Kidney (tissue), 14 donors: Measurements from ENCODE around the gene FAM151A. TPM values are rescaled to one million over a fixed set of nuclear protein-coding genes. Genes with fewer than 3 reads are reported as not detected.

Source experiments
- DNase-seq, 5 donors: peaks; one replicate each; pipeline ENCODE4 v3.0.0-alpha.2; 2013 to 2020
- FAIRE-seq: peaks from 2 replicates; lab custom pipeline; 2012; peaks lifted over from hg19 to GRCh38; lab: Jason Lieb, UNC
- H3K27ac ChIP-seq, 2 donors: one replicate each; pipeline ENCODE4 v1.7.0; 2013; ENCODE audit warnings: low read depth in 2 of 2, low read length in 2 of 2, inconsistent platforms in 1 of 2
- H3K27me3 ChIP-seq: one replicate; pipeline ENCODE4 v1.7.1; 2013; ENCODE audit warnings: low read length, inconsistent platforms; ENCODE audit not compliant: control insufficient read depth, insufficient read depth
- H3K36me3 ChIP-seq, 3 donors: one replicate each; pipeline versions ENCODE4 v1.7.0 to v1.7.1; 2013; ENCODE audit warnings: low read length in 3 of 3, control low read depth in 1 of 3, inconsistent platforms in 1 of 3; ENCODE audit not compliant: insufficient read depth in 3 of 3, control insufficient read depth in 2 of 3
- H3K4me1 ChIP-seq, 3 donors: one replicate each; pipeline versions ENCODE4 v1.7.0 to v1.7.1; 2013; ENCODE audit warnings: low read length in 3 of 3, inconsistent platforms in 1 of 3, low read depth in 1 of 3; ENCODE audit not compliant: control insufficient read depth in 2 of 3, insufficient read depth in 2 of 3
- H3K4me3 ChIP-seq, 3 donors: one replicate each; pipeline versions ENCODE4 v1.7.0 to v1.8.1; 2013; ENCODE audit warnings: low read length in 3 of 3, control low read depth in 1 of 3, inconsistent platforms in 1 of 3
- H3K9ac ChIP-seq, 3 donors: one replicate each; pipeline versions ENCODE4 v1.7.0 to v1.7.1; 2013; ENCODE audit warnings: low read length in 3 of 3, control low read depth in 1 of 3, inconsistent platforms in 1 of 3
- H3K9me3 ChIP-seq, 3 donors: one replicate each; pipeline versions ENCODE4 v1.7.0 to v1.7.1; 2013; ENCODE audit warnings: low read length in 3 of 3, control low read depth in 1 of 3, inconsistent platforms in 1 of 3; ENCODE audit not compliant: control insufficient read depth in 2 of 3, insufficient read depth in 1 of 3
- intact Hi-C: fragments of 100-400 bp; cut with DNase I; formaldehyde crosslinking; loops from one replicate; pipeline ENCODE4 v1.11.1; 2022
- polyA plus RNA-seq: library from polyadenylated mRNA; stranded (reverse); fragments of 350-450 nt; fragmentation: Illumina TruSeq; extraction: RNeasy Lipid Tissue Mini Kit (QIAGEN cat#74804); gene quantifications from one replicate; pipeline ENCODE4 v1.2.3, GENCODE V29; 2014; ENCODE audit warnings: low read depth, low replicate concordance; ENCODE audit not compliant: insufficient read depth
- total RNA-seq: library from RNA; stranded (reverse); fragmentation: NEBNext Ultra II Directional; extraction: Animal tissue kit (Norgen Biotek cat#: 25700); gene quantifications from one replicate; pipeline ENCODE4 v1.2.1, GENCODE V29; 2021
- TF ChIP-seq, protein P1 (sequence below): IDR thresholded peaks from 3 replicates; pipeline ENCODE4 v1.5.1; 2012; ENCODE audit warnings: mild to moderate bottlenecking, moderate library complexity, borderline replicate concordance; ENCODE audit not compliant: insufficient read depth; ENCODE audit errors: extremely low read depth
- donor health status: control.
- donor health status: control.
- donor health status: control.
- donor health status: control.
- donor health status: control.
- donor health status: DM: yes; HTN: yes; CAD: no.
- donor health status: Normal renal cell carcinoma (clear cell type).

FAM151A gene
- total and polyA plus RNA-seq, 2 donors from 2014 or later, result 237 TPM; not detected in 1

DNA sequence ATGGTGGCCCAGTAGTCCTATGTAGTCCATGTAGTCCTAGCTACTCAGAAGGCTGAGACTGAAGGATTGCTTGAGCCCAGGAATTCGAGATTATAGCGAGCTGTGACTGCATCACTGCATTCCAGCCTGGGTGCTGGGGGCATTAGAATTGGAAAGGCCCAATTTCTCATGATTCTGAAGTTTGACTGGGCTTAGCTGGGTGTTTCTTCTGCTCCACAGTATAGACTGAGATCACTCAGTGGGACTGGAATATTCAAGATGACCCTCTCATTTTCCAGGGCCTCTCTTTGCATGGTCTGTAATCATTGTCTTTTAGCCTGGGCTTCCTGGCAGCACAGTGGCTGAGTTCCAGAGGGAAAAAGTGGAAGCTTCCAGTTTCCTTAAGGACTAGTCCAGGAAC lies 44.5 kb upstream of the FAM151A start:
- no peaks in the 10 kb centered on the region for H3K27me3 ChIP-seq
- H3K9ac ChIP-seq, result no peak overlapping the region
- intact Hi-C loops, result no loop called here
- TF ChIP-seq, protein P1, sequence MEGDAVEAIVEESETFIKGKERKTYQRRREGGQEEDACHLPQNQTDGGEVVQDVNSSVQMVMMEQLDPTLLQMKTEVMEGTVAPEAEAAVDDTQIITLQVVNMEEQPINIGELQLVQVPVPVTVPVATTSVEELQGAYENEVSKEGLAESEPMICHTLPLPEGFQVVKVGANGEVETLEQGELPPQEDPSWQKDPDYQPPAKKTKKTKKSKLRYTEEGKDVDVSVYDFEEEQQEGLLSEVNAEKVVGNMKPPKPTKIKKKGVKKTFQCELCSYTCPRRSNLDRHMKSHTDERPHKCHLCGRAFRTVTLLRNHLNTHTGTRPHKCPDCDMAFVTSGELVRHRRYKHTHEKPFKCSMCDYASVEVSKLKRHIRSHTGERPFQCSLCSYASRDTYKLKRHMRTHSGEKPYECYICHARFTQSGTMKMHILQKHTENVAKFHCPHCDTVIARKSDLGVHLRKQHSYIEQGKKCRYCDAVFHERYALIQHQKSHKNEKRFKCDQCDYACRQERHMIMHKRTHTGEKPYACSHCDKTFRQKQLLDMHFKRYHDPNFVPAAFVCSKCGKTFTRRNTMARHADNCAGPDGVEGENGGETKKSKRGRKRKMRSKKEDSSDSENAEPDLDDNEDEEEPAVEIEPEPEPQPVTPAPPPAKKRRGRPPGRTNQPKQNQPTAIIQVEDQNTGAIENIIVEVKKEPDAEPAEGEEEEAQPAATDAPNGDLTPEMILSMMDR, result no peak
- no peaks in the 10 kb centered on the region for H3K9me3 ChIP-seq
- no peak overlapping the region for H3K27ac ChIP-seq
- no peak for FAIRE-seq
- DNase-seq, result no peak
- H3K4me3 ChIP-seq, result no peak overlapping the region
- H3K4me1 ChIP-seq, result no peaks in the 10 kb centered on the region
- peaks cover 0 to 3% (median 3%) of the 10 kb centered on the region in 3 donors for H3K36me3 ChIP-seq

DNA sequence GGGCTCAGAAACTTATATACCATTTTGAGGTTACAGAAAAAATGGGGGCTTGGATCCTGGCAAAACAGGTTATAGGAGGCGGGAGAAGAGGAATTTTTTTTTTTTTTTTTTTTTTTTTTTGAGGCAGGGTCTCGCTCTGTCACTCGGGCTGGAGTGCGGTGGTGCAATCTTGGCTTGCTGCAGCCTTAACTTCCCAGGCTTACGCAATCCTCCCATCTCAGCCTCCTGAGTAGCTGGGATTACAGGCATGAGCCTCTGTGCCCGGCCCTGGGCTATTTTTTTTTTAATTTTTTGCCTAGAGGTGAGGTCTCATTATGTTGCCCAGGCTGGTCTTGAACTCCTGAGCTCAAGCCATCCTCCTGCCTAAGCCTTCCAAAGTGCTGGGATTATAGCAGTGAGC lies 43.0 kb upstream of the FAM151A start:
- intact Hi-C loops, result no loop called here
- Histone ChIP-seq H3K27me3 (no peaks in the 10 kb centered on the region), H3K36me3 (peaks cover 0 to 3% (median 3%) of the 10 kb centered on the region in 3 donors), H3K9me3 (no peaks in the 10 kb centered on the region), H3K9ac (no peak overlapping the region), H3K27ac (no peak overlapping the region), H3K4me3 (no peak overlapping the region), H3K4me1 (no peaks in the 10 kb centered on the region)
- no peak for FAIRE-seq
- TF ChIP-seq, protein P1, result no peak
- no peak for DNase-seq

DNA sequence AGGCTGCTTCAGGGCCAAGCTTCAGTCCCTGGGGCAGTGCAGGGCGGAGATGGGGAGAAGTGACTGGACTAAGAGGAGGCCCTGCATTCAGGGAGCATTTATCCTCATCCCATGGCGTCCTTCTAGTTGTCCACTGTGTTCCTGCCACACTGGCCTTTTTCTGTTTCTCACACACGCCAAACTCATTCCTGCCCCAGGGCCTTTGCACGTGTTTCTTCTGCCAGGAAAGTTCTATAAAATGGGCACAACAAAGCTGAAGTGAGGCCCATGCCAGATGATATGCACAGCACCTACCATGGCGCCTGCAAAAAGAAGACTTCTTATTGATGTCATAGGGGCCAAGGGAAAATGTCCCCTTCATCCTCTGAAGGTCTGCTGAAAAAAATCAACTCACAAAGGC lies 42.5 kb upstream of the FAM151A start:
- intact Hi-C loops, result no loop called here
- DNase-seq (no peak), FAIRE-seq (no peak)
- H3K4me1 ChIP-seq, result no peaks in the 10 kb centered on the region
- no peak overlapping the region for H3K27ac ChIP-seq
- H3K4me3 ChIP-seq, result no peak overlapping the region
- H3K9me3 ChIP-seq, result no peaks in the 10 kb centered on the region
- no peaks in the 10 kb centered on the region for H3K27me3 ChIP-seq
- H3K9ac ChIP-seq, result no peak overlapping the region
- peaks cover 0 to 3% (median 3%) of the 10 kb centered on the region in 3 donors for H3K36me3 ChIP-seq
- TF ChIP-seq, protein P1, result no peak

DNA sequence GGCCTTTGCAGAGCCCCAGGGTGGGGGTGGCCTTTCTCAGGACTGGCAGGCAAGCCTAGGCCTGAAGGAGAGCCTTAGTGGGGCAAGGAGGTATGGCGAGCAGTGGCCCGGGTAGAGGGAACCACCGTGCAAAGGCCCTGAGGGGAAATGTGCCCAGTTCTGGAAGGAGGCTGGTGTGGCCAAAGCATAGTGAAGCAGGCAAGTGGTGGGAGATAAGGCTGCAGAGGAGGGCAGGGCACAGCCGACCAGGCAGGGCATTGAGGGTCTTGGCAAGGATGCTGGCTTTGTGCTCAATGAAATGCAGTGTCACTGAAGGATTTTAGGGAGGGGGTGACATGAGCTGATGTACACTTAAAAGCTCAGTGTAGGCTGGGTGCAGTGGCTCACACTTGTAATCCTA lies 41.0 kb upstream of the FAM151A start:
- Histone ChIP-seq H3K27ac (no peak overlapping the region), H3K27me3 (no peaks in the 10 kb centered on the region), H3K36me3 (peaks cover 0 to 3% (median 3%) of the 10 kb centered on the region in 3 donors), H3K9ac (no peak overlapping the region), H3K4me1 (no peaks in the 10 kb centered on the region), H3K9me3 (no peaks in the 10 kb centered on the region), H3K4me3 (no peak overlapping the region)
- intact Hi-C loops, result no loop called here
- DNase-seq (no peak), FAIRE-seq (no peak)
- TF ChIP-seq, protein P1, result no peak
